Measurements from ENCODE around the gene CELF4. TPM values are rescaled to one million over a fixed set of nuclear protein-coding genes. Genes with fewer than 3 reads are reported as not detected.

Gene CELF4
- polyA plus RNA-seq, 1 experiment = not detected

DNA sequence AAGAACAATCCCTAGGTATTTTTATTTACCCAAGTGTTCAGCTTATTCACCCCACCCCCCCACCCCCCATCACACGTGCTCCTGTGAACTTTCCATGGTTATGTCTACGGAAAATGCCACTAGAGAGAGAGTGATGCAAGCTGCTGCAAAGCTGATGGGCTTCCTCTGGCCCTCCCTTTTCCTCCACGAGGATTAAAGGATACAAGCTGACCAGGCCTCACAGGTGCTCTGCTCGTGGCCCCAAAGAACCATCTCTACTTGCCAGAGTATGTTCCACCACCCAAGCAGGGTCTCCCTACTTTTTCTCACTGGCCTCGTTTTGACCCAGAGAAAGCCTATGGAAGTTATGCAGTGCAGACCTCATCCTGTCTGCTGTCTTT is 342.6 kb downstream of the CELF4 start:
- Histone ChIP-seq H3K27me3 (ENCODE audit: control insufficient read depth, insufficient read depth, low read length) (no peaks in the 10 kb centered on the region), H3K9me3 (ENCODE audit: control insufficient read depth, insufficient read depth, low read length) (no peaks in the 10 kb centered on the region), H3K27ac (ENCODE audit: low read depth, low read length) (no peak overlapping the region), H3K4me3 (ENCODE audit: low read depth, low read length) (no peak overlapping the region)
- DNase-seq (ENCODE audit: low read depth, low spot score) = no peak
- TF ChIP-seq CTCF (IDR thresholded peaks at IDR 0.05; ENCODE audit: low read depth, low read length) = no peak
- ChIA-PET CTCF (interaction anchor here (0.6 kb wide), 1 partner anchor 292 kb away, joined by 3 read pairs; no protein-coding TSS in a partner anchor), POLR2A (no interaction called here)

GRCh38 chr18:37222354-37222998 is 343.1 kb downstream of the CELF4 start:
- Histone ChIP-seq H3K27me3 (ENCODE audit: control insufficient read depth, insufficient read depth, low read length) (no peaks in the 10 kb centered on the region), H3K9me3 (ENCODE audit: control insufficient read depth, insufficient read depth, low read length) (no peaks in the 10 kb centered on the region), H3K27ac (ENCODE audit: low read depth, low read length) (no peak overlapping the region), H3K4me3 (ENCODE audit: low read depth, low read length) (no peak overlapping the region)
- DNase-seq (ENCODE audit: low read depth, low spot score) = no peak
- TF ChIP-seq CTCF (IDR thresholded peaks at IDR 0.05; ENCODE audit: low read depth, low read length) = no peak
- ChIA-PET CTCF (interaction anchor here (0.6 kb wide), 1 partner anchor 292 kb away, joined by 3 read pairs; no protein-coding TSS in a partner anchor), POLR2A (no interaction called here)

DNA sequence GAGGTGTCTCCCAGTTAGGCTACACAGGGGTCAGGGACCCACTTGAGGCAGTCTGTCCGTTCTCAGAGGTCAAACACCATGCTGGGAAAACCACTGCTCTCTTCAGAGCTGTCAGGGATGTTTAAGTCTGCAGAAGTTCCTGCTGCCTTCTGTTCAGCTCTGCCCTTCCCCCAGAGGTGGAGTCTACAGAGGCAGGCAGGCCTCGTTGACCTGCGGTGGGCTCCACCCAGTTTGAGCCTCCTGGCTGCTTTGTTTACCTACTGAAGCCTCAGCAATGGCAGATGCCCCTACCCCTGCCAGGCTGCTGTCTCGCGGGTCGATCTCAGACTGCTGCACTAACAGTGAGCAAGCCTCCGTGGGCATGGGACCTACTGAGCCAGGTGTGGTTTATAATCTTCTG is 346.3 kb downstream of the CELF4 start:
- no peak for DNase-seq (ENCODE audit: low read depth, low spot score)
- Histone ChIP-seq H3K4me3 (ENCODE audit: low read depth, low read length) (no peak overlapping the region), H3K27ac (ENCODE audit: low read depth, low read length) (no peak overlapping the region), H3K9me3 (ENCODE audit: control insufficient read depth, insufficient read depth, low read length) (no peaks in the 10 kb centered on the region), H3K27me3 (ENCODE audit: control insufficient read depth, insufficient read depth, low read length) (no peaks in the 10 kb centered on the region)
- CTCF ChIA-PET = no interaction called here
- TF ChIP-seq CTCF (IDR thresholded peaks at IDR 0.05; ENCODE audit: low read depth, low read length) = no peak
- POLR2A ChIA-PET = no interaction called here

- CTCF ChIA-PET = no interaction called here
- no peak overlapping the region for H3K27ac ChIP-seq (ENCODE audit: low read depth, low read length)
- H3K4me3 ChIP-seq (ENCODE audit: low read depth, low read length) = no peak overlapping the region
- TF ChIP-seq CTCF (IDR thresholded peaks at IDR 0.05; ENCODE audit: low read depth, low read length) = no peak
- no peak for DNase-seq (ENCODE audit: low read depth, low spot score)
- H3K27me3 ChIP-seq (ENCODE audit: control insufficient read depth, insufficient read depth, low read length) = no peaks in the 10 kb centered on the region
- no peaks in the 10 kb centered on the region for H3K9me3 ChIP-seq (ENCODE audit: control insufficient read depth, insufficient read depth, low read length)
- POLR2A ChIA-PET = no interaction called here
These were observed 347.5 kb downstream of the CELF4 start for GRCh38 chr18:37218022-37218590.

GRCh38 chr18:37210781-37211180 is 354.8 kb downstream of the CELF4 start:
- H3K4me3 ChIP-seq (ENCODE audit: low read depth, low read length) = no peak overlapping the region
- CTCF ChIA-PET = no interaction called here
- POLR2A ChIA-PET = no interaction called here
- no peak for TF ChIP-seq CTCF (IDR thresholded peaks at IDR 0.05; ENCODE audit: low read depth, low read length)
- H3K9me3 ChIP-seq (ENCODE audit: control insufficient read depth, insufficient read depth, low read length) = no peaks in the 10 kb centered on the region
- no peak for DNase-seq (ENCODE audit: low read depth, low spot score)
- no peak overlapping the region for H3K27ac ChIP-seq (ENCODE audit: low read depth, low read length)
- no peaks in the 10 kb centered on the region for H3K27me3 ChIP-seq (ENCODE audit: control insufficient read depth, insufficient read depth, low read length)

Measured in AG04450 (cell line).